Peyer's patch (tissue), 4 donors: ENCODE measurements around the gene HM13. TPM values are rescaled to one million over a fixed set of nuclear protein-coding genes. Genes with fewer than 3 reads are reported as not detected.

ENCODE experiments used
- DNase-seq, 3 donors: peaks; one replicate each; pipeline ENCODE4 v3.0.0-alpha.2; 2017 to 2019
- H3K27ac ChIP-seq, 4 donors: fragments of 200-600 bp; sonication (generic); one replicate each; pipeline ENCODE4 v1.5.1; 2016 to 2019
- H3K27me3 ChIP-seq, 2 donors: fragments of 200-600 bp; sonication (generic); one replicate each; pipeline ENCODE4 v1.5.1; 2019
- H3K36me3 ChIP-seq, 3 donors: fragments of 200-600 bp; sonication (generic); one replicate each; pipeline ENCODE4 v1.5.1; 2016 to 2019
- H3K4me1 ChIP-seq, 4 donors: fragments of 200-600 bp; sonication (generic); one replicate each; pipeline ENCODE4 v1.5.1; 2016 to 2019
- H3K4me3 ChIP-seq, 4 donors: fragments of 200-600 bp; sonication (generic); 1 replicate in 3 of 4; 2 replicates in 1 of 4; pipeline ENCODE4 v1.5.1; 2016 to 2019; ENCODE audit warnings: mild to moderate bottlenecking in 1 of 4
- H3K9me3 ChIP-seq, 4 donors: fragments of 200-600 bp; sonication (generic); one replicate each; pipeline ENCODE4 v1.5.1; 2016 to 2019; ENCODE audit warnings: mild to moderate bottlenecking in 1 of 4
- POLR2A ChIP-seq, 2 donors: fragments of 450-650 bp; IDR thresholded peaks; one replicate each; pipeline ENCODE4 v1.5.1; 2017; ENCODE audit warnings: antibody characterized with exemption in 2 of 2, mild to moderate bottlenecking in 2 of 2, moderate library complexity in 2 of 2
- total RNA-seq, 4 donors: library from RNA; depleted of rRNA; stranded (reverse); fragments of >200 nt; gene quantifications; one replicate each; pipeline ENCODE4 v1.1.0, GENCODE V29; 2016
- TF ChIP-seq, protein P1 (sequence below), 6 experiments: fragments of 450-650 bp in 4 of 6; fragments of 200-600 bp in 2 of 6; sonication (generic) in 1 of 6; IDR thresholded peaks; one replicate each; pipeline ENCODE4 v1.5.1; 2017 to 2019; ENCODE audit warnings: antibody characterized with exemption in 6 of 6, mild to moderate bottlenecking in 3 of 6, moderate library complexity in 1 of 6

Gene HM13
- total RNA-seq, 4 donors from 2014 or later: 38.9 to 97.4 (median 56.3) TPM

DNA sequence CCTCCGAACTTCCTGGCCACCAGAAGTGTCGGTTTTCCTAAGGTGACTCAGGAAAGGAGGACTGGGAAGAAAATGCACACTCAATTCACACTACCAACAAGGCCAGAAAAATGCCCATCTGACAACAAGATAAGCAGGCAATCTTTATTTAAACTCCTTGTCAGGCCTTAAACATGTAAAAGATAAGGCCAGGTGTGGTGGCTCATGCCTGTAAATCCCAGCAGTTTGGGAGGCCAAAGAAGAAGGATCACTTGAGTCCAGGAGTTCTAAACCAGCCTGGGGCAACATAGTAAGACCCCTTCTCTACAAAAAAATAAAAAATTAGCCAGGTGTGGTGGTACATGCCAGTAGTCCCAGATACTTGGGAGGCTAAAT lies 83.2 kb downstream of the HM13 start:
- TF ChIP-seq POLR2A (IDR thresholded peaks at IDR 0.05): no peak
- TF ChIP-seq, protein P1, sequence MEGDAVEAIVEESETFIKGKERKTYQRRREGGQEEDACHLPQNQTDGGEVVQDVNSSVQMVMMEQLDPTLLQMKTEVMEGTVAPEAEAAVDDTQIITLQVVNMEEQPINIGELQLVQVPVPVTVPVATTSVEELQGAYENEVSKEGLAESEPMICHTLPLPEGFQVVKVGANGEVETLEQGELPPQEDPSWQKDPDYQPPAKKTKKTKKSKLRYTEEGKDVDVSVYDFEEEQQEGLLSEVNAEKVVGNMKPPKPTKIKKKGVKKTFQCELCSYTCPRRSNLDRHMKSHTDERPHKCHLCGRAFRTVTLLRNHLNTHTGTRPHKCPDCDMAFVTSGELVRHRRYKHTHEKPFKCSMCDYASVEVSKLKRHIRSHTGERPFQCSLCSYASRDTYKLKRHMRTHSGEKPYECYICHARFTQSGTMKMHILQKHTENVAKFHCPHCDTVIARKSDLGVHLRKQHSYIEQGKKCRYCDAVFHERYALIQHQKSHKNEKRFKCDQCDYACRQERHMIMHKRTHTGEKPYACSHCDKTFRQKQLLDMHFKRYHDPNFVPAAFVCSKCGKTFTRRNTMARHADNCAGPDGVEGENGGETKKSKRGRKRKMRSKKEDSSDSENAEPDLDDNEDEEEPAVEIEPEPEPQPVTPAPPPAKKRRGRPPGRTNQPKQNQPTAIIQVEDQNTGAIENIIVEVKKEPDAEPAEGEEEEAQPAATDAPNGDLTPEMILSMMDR (IDR thresholded peaks at IDR 0.05): no peak
- no peak for DNase-seq
- Histone ChIP-seq H3K9me3 (no peaks in the 10 kb centered on the region), H3K27me3 (no peaks in the 10 kb centered on the region), H3K4me3 (no peak overlapping the region), H3K4me1 (peaks cover 0 to 11% (median 5%) of the 10 kb centered on the region in 4 donors), H3K27ac (peak overlapping the region in 3 of 4 donors; percentile 82 to 94 (median 90)), H3K36me3 (no peaks in the 10 kb centered on the region)

DNA sequence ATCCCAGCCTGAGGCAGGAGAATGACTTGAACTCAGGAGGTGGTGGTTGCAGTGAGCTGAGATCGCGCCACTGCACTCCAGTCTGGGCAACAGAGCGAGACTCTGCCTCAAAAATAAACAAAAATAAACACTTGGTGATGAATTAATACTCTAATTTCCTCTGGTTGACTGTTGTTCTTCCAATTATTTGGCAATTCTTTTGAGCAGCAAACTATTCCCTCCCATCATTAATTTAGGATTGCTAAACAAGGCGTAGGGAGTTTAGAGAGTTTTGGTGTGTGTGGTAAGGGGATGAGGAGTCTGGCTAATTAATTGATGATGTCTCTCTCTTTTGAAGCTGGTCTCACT lies 88.2 kb downstream of the HM13 start:
- Histone ChIP-seq H3K27ac (peak overlapping the region in 2 of 4 donors; percentile 70 to 92), H3K36me3 (no peaks in the 10 kb centered on the region), H3K4me3 (no peak overlapping the region), H3K4me1 (peaks cover 0 to 12% (median 8%) of the 10 kb centered on the region in 4 donors), H3K9me3 (no peaks in the 10 kb centered on the region), H3K27me3 (no peaks in the 10 kb centered on the region)
- DNase-seq: no peak
- TF ChIP-seq, protein P1 (IDR thresholded peaks at IDR 0.05): no peak
- TF ChIP-seq POLR2A (IDR thresholded peaks at IDR 0.05): no peak

DNA sequence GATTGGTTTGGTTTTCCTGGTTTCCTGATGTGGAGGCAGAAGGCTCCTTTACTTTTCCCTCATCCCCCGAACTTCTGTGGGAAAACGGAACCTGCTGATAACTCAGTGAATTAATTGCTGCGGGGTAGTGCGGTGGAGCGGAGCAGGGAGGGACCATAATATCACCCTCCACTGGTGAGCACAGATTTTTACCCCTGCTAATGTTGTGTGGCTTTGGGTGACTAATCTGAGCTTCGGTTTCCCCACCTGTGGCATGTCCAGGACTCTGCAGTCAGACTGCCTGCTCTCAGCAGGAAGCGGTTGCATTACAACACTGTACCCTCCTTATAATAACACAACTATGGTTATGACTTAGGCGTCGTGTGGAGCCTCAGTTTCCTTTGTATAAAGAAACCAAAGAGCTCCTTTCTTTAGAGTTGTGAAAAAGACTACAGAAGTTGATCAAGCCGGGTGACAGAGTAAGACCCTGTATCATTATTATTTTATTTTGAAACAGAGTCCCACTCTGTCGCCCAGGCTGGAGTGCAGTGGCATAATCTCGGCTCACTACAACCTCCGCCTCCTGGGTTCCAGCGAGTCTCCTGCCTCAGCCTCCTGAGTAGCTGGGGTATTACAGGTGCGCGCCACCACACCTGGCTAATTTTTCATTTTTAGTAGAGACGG lies 88.7 kb downstream of the HM13 start:
- peak in 1 of 3 donors; percentile 66 for DNase-seq
- Histone ChIP-seq H3K27me3 (no peaks in the 10 kb centered on the region), H3K27ac (peak overlapping the region in 3 of 4 donors; percentile 70 to 92 (median 86))

DNA sequence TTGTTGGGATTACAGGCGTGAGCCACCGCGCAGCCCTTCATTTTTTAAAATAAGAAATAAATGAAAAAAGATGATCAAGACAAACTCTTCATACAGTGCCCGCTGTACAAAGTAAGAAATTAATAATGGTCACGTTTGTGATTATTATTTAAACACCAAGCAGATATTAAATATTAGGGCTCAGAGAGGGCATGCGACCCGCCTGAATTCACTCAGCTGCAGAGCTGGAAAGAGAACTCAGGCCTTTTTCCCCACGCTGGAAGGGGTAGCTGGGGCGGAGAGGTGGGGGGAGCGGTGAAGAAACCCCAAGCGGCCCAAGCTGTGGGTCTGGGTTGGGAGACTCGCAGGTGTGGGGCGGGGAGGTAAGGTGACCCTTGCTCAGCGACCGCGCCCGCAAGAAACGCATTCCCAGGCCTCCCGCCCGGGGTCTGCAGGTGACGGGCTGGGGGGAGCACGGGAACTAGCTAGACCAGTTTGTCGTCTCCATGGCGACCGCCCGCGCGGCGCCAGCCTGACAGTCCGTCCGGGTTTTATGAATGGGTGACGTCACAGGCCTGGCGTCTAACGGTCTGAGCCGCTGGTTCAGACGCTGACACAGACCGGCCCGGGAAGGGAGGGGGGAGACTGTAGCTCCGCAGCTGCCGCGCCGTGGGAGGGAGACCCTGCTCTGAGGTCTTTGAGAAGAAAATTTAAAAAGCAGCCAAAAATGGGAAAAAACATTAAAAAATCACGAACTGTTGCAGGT lies 89.8 kb downstream of the HM13 start:
- TF ChIP-seq POLR2A (IDR thresholded peaks at IDR 0.05): peak; percentile 92 to 96
- TF ChIP-seq, protein P1 (IDR thresholded peaks at IDR 0.05): no peak
- peaks cover 0 to 18% (median 8%) of the 10 kb centered on the region in 4 donors for H3K4me1 ChIP-seq
- H3K9me3 ChIP-seq: no peaks in the 10 kb centered on the region
- no peaks in the 10 kb centered on the region for H3K27me3 ChIP-seq
- H3K36me3 ChIP-seq: no peaks in the 10 kb centered on the region
- peak overlapping the region; percentile 67 to 95 (median 70) for H3K4me3 ChIP-seq
- peak; percentile 85 to 98 (median 97) for DNase-seq
- H3K27ac ChIP-seq: peak overlapping the region; percentile 72 to 99 (median 89)

More for the DNA sequence above, 88.7 kb downstream of the HM13 start:
- H3K4me3 ChIP-seq: no peak overlapping the region
- H3K36me3 ChIP-seq: no peaks in the 10 kb centered on the region
- peaks cover 0 to 12% (median 8%) of the 10 kb centered on the region in 4 donors for H3K4me1 ChIP-seq
- TF ChIP-seq POLR2A (IDR thresholded peaks at IDR 0.05): peak in 1 of 2 donors; percentile 24
- TF ChIP-seq, protein P1 (IDR thresholded peaks at IDR 0.05): no peak
- H3K9me3 ChIP-seq: no peaks in the 10 kb centered on the region

- no peaks in the 10 kb centered on the region for H3K9me3 ChIP-seq
- DNase-seq: no peak
- H3K4me1 ChIP-seq: peaks cover 0 to 24% (median 8%) of the 10 kb centered on the region in 4 donors
- peak overlapping the region; percentile 67 to 95 (median 70) for H3K4me3 ChIP-seq
- H3K36me3 ChIP-seq: no peaks in the 10 kb centered on the region
- H3K27ac ChIP-seq: peak overlapping the region; percentile 72 to 99 (median 89)
- TF ChIP-seq, protein P1 (IDR thresholded peaks at IDR 0.05): no peak
- no peak for TF ChIP-seq POLR2A (IDR thresholded peaks at IDR 0.05)
- H3K27me3 ChIP-seq: no peaks in the 10 kb centered on the region
Measured at GRCh38 chr20:31604567-31605030, 90.4 kb downstream of the HM13 start.
